Measurements from ENCODE around the gene R3HDM4.

The R3HDM4 gene

GRCh38 chr19:947090-947706, 34.2 kb upstream of the R3HDM4 start:
- no peak for DNase-seq

GRCh38 chr19:945401-946252, 32.6 kb upstream of the R3HDM4 start:
- no peak for DNase-seq

GRCh38 chr19:944663-945241, 31.7 kb upstream of the R3HDM4 start:
- no peak for DNase-seq

- DNase-seq: no peak
Observed at GRCh38 chr19:944171-944567, 31.1 kb upstream of the R3HDM4 start.

- no peak for DNase-seq
Observed at GRCh38 chr19:943551-944170, 30.6 kb upstream of the R3HDM4 start.

- DNase-seq: no peak
Observed at GRCh38 chr19:942133-942645, 29.2 kb upstream of the R3HDM4 start.

- DNase-seq: no peak
Observed at GRCh38 chr19:941292-942132, 28.5 kb upstream of the R3HDM4 start.

- peak; percentile 82 for DNase-seq
Observed at GRCh38 chr19:940591-941291, 27.7 kb upstream of the R3HDM4 start.

GRCh38 chr19:939922-940321, 26.9 kb upstream of the R3HDM4 start:
- DNase-seq: no peak

- no peak for DNase-seq
Observed at GRCh38 chr19:939439-939838, 26.4 kb upstream of the R3HDM4 start.

- DNase-seq: no peak
Observed at GRCh38 chr19:938233-938923, 25.4 kb upstream of the R3HDM4 start.

GRCh38 chr19:937259-937694, 24.3 kb upstream of the R3HDM4 start:
- DNase-seq: peak; percentile 71

GRCh38 chr19:936175-936546, 23.1 kb upstream of the R3HDM4 start:
- no peak for DNase-seq

GRCh38 chr19:934865-935479, 22.0 kb upstream of the R3HDM4 start:
- no peak for DNase-seq

GRCh38 chr19:934197-934840, 21.3 kb upstream of the R3HDM4 start:
- DNase-seq: no peak

- no peak for DNase-seq
Observed at GRCh38 chr19:933553-933882, 20.5 kb upstream of the R3HDM4 start.

GRCh38 chr19:932648-933552, 19.9 kb upstream of the R3HDM4 start:
- peak; percentile 71 for DNase-seq

GRCh38 chr19:931860-932647, 19.0 kb upstream of the R3HDM4 start:
- DNase-seq: no peak

Data from activated CD8-positive, alpha-beta memory T cell treated with anti-CD3 and anti-CD28 coated beads for 24 hours (primary cell).